NCI-H1694 (cell line): ENCODE data around the gene PRSS8.
A peak's percentile ranks its signal among the peaks of the same experiment; 100 is the strongest.
"Not testable (repeated sequence)": the region's sequence is repeated elsewhere in the genome, so short reads cannot be mapped to it uniquely, and the experiment has no call there.

Source experiments
- DNase-seq: peaks from one replicate; lab custom pipeline; 2025; lab: John Stamatoyannopoulos, UW

PRSS8 gene

DNA sequence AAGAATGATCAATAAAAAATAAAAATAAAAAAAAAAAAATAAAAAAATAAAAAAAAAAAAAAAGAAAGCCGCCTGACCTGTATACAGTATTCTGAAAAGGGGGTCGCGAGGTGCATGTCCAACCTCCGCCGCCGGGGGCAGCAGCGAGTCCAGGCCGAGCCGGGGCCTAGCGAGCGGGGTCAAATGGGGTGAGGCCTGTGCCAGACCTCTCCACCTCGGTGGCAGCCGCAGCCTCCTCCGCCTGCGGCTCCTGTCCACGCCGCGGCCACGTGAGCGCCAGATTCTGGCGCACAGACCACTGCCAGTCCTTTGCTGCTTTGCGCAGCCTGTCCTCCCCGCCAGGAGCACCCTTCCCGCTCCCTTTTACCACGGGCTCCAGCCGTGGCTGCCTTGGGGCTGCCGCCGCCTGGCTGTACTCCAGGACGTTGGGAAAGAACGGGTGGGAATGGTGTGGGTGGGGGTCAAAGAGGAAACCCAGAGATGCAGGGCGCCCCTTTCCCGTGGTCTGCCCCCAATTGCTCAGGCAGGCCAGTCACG, 29.8 kb downstream of the PRSS8 start:
- DNase-seq = peak; percentile 41

- DNase-seq = not testable (repeated sequence)
Observed at GRCh38 chr16:31100876-31101641, 34.5 kb downstream of the PRSS8 start.

- DNase-seq = no peak
Observed at GRCh38 chr16:31099860-31100638, 35.5 kb downstream of the PRSS8 start.

DNA sequence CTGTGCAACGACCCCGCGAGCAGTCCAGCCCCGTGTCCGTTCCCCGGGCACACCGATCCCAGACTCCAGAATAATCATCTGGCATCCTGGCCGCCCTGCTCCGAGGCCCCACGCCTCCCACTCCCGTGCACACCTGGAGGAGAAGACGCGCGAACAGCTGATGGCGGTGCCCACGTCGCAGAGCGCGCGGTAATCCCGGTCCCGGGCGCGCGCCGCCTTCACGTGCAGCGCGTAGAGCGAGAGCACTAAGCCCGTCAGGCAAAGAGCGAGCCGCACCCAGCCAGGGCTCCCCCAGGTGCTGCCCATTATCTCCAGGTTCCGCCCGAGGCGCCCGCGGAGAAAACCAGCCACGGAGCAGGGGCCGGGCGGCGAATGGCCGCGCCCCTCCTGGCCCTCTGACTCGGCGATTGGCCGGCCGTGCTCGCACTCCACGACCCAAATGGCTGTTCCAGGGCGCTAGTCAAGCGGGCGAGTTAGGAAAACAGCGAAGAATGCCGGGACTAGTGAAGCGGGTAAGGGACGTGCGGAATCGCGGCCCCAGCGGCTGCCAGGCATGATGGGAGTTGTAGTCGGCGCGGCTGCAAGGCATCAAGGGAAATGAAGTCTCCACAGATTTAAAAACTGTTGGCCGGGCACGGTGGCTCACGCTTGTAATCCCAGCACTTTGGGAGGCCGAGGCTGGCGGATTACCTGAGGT, 41.0 kb downstream of the PRSS8 start, which contains the start of gene VKORC1:
TSS of gene VKORC1 (minus strand) at position 374 of the 697 bp plus-strand sequence. CDS start at position 306, 68 bp downstream.
- peak; percentile 80 for DNase-seq

DNA sequence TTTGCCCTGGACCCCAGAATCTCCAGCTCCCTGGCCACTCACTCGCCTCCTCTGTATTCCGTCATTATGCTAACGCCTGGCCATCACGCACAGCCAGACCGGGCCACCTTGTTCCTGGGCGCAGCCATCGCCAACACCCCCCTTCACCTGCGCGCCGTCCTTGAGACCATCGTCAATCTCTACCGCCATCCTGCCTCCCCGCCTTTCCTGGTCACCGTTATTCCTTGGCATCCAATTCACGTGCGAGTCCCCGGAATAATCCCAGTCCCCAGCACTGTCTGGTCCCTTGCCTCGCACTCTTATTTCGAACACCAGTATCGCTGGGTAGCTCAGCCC, 41.5 kb downstream of the PRSS8 start:
- DNase-seq = no peak

DNA sequence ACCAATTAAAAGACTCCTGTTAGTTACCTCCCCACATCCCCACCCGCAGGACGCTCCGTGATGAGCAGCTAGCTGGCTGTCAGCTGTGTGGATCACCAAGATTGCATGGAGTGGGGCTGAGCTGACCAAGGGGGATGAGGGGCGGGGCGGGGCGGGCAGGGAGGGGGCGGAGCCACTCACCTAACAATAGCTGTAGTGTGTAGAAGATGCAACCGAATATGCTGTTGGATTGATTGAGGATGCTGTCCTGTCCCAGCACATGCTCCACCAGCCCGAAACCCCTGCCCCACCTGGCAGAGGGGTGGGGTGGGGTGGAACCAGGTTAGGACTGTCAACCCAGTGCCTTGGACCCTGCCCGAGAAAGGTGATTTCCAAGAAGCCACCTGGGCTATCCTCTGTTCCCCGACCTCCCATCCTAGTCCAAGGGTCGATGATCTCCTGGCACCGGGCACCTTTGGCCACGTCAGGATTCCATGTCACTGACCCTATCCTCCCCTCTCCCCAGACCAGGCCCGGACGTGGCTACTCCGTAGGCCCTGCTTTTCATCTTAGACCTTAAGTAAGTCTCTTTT, 42.3 kb downstream of the PRSS8 start:
- DNase-seq = no peak

DNA sequence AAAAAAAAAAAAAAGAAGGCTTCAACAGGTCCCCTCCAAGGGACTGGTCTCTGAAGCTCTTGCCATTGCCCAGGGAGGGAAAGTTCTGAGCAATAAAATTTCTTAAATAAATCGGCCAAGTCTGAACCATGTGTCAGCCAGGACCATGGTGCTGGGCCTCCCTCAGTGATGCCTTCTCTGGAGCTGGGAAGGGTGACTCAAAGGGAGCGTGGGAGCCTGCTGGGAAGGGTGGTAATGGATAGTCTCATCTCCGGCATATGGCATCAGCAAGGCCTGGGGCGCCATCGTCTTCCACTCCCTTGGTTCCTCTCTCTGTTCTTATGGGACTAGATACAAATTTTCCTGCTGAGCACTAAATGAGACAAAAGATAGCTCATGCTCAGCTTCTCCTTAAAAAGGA, 43.2 kb downstream of the PRSS8 start:
- no peak for DNase-seq

GRCh38 chr16:31090540-31090939, 45.0 kb downstream of the PRSS8 start:
- DNase-seq = no peak

DNA sequence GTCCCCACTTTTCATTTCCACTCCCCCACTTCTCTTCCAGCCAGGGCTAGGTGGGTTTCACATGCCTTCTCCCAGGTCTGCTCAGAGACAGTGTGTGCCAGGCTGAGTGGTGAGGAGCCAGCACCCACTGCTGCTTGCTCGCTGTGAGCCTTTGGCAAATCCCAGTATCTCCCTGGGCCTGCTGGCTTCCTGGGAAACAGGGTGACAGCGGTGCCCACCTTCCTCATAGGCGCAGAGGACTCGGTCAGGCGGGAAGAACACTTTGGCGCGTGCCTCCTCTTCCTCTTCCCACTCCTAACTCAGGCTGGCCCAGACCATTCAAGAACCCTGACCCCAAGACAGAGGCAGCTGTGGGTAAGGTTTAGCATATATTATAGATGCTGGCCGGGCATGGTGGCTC, 46.3 kb downstream of the PRSS8 start:
- DNase-seq = no peak

DNA sequence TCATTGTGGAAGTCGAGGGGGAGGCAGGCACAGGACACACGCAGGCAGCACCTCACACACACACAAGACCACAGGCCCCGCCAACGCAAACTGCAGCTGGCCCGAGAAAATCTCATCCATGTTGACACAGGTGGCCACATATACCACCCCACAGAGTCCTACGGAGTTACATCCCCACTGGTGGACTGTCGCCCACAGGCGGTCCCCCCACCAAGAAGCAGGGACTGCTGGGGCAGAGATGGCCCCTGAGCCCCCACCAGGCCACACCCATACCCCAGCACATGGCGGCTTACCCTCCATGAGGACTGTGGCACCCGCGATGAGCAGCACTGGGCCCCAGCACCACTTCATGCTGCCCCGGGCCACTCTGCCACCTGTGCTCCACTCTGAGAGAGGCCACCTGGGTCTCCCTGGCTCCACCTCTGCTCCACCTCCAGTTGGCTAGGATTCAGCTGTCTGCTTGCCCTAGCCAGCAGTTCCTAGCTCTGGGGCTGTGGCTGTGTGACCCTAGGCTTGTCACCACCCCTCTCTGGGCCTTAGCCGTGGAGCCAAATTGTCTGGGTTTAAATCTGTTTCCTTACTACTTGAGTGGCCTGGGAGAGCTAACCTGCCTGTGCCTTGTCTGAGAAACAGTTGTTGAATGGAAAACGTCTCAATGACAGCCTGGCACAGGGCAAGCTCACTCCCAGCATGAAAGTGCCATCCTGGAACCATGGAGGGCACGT, 46.9 kb downstream of the PRSS8 start, which contains the start of gene PRSS53:
TSS of gene PRSS53 (minus strand) at position 485 of the 725 bp plus-strand sequence. CDS start at position 351, 134 bp downstream.
- DNase-seq = no peak

DNA sequence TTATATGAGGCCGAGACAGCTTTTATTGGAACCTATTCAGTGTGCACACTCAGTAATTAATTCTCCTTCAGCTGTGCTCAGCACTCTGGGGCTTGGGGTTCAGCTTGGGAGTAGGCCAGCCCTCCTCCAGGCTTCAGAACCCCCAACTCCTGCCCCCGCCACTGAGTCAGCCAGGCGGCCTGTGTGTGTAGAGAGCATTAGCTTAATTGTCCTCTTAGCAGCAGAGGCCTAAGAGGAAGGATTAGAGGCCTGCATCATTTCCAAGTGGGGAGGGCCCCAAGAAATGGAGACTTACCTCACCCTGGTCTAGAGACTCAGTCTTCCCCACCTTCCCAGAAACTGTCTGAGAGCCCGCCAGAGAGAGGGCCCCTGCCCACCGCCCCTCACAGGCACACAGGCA, 47.6 kb downstream of the PRSS8 start:
- DNase-seq = no peak

GRCh38 chr16:31087481-31087880, 48.0 kb downstream of the PRSS8 start:
- DNase-seq = no peak

DNA sequence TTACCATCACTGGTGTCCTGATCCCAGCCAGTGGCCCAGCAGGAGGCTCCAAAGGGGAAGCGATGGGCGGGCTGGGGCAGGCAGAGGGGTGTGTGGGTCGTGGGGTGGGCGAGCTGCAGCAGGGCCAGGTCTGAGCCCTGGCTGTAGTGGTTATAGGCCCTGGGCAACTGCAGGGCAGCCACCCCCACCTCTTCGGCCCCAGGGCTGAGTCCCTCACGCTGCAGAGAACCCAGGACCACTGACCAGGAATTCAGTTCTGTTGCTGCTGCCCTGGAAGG, 49.0 kb downstream of the PRSS8 start:
- DNase-seq = no peak

- no peak for DNase-seq
Observed at GRCh38 chr16:31085873-31086628, 49.5 kb downstream of the PRSS8 start.

- DNase-seq = no peak
Observed at GRCh38 chr16:31085411-31085810, 50.1 kb downstream of the PRSS8 start.

DNA sequence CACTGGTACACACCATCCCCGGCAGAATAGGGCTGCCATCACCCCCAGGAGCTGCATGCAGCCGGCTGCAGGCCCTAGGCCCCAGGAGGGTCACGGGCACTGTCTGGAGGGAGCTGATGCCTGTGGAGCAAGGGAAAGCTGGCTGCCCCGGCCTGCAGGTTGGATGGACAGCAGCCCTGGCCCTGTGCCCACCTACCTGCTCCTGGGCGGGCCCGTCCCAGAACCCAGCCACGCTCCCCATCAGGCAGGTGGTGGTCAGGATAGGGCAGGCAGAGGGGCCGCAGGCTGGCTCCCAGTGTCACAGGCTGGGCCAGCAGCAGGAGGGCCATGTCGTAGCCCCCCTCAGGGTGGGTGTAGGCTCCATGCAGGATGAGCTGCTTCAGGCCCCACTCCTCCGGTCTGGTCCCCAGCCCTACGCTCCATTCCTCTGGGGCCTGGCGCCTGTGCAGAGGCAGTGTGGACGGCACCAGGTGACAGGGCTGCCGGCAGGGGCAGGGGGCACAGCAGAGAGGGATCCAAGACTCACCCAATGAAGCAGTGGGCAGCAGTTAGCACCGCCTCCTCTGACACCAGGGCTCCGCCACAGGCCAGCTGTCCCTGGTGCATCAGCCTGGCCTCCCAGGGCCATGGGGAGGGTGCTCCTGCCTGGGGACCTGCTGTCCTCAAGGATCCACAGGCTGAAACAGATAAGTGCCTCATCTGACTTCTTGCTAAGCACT, 50.8 kb downstream of the PRSS8 start:
- DNase-seq = no peak

DNA sequence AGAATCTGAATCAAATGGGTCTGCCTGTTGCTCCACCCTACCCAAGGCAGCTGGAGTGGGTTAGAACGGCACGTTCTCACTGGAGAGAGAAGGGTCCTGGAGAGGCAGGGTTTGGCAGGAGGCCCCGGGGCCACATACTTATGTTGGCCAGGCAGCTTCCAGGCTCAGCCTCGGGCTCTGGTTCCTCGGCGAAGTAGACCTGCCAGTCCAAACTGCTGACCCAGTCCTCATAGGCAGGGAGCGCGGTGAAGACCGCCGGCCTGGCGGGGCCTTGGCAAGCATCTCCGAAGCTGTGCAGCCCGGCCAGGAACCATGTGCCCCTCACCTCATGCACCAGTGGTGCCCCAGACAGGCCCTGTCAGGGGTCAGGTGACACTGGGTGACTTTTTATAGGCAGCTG, 51.5 kb downstream of the PRSS8 start:
- DNase-seq = no peak

- DNase-seq = no peak
Observed at GRCh38 chr16:31083556-31083955, 52.0 kb downstream of the PRSS8 start.

- no peak for DNase-seq
Observed at GRCh38 chr16:31083081-31083480, 52.4 kb downstream of the PRSS8 start.

DNA sequence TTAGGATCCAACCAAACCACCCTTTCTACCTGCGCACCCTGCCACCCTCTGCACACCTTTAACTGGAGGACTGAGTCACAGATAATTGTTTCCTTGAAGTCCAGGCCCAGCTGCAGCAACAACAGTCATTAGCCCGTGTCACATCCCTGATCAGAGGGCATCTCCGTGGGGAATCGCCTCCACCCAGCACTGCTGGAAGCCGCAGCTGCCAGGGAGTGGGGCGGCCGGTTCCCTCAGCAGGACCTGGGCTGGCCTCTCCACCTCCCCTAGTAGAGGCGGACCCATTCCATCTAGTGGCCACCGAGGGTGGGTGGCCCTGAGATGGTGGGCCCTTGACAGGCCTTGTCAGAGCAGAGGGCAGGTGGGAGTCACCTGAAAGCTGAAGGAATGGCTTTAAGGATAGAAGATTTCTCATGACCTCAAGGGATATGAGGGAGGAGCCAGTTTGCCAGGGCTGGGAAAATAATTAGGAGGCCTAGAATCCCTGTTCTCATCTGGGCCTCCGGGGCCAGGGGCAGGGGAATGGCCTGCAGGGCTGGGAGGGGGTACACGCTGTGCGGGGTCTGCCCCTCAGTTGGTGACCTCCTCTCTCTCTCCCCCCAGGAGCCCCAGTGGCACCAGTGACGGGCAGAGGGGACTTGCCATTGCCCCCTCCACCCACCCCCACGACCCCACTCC, 53.0 kb downstream of the PRSS8 start:
- no peak for DNase-seq
